HG02623 (cell line): Measurements from ENCODE around the gene ADCY3.

Experiments
- ATAC-seq: cut with Tn5 transposase; IDR thresholded peaks from one replicate; pipeline ENCODE4 v1.9.1; 2021; ENCODE audit warnings: moderate library complexity; ENCODE audit not compliant: unreplicated experiment

ADCY3 gene

GRCh38 chr2:24875901-24876300 is 44.1 kb downstream of the ADCY3 start:
- ATAC-seq: no peak

GRCh38 chr2:24875272-24875671 is 44.8 kb downstream of the ADCY3 start:
- no peak for ATAC-seq

GRCh38 chr2:24874035-24874434 is 46.0 kb downstream of the ADCY3 start:
- no peak for ATAC-seq

GRCh38 chr2:24873619-24874018 is 46.4 kb downstream of the ADCY3 start:
- ATAC-seq: no peak

- no peak for ATAC-seq
These were observed 47.5 kb downstream of the ADCY3 start for GRCh38 chr2:24872344-24873115.

- no peak for ATAC-seq
These were observed 48.1 kb downstream of the ADCY3 start for GRCh38 chr2:24871852-24872333.

GRCh38 chr2:24870891-24871705 is 48.9 kb downstream of the ADCY3 start:
- ATAC-seq: no peak

- ATAC-seq: no peak
These were observed 49.6 kb downstream of the ADCY3 start for GRCh38 chr2:24870440-24870839.

GRCh38 chr2:24866946-24867345 is 53.1 kb downstream of the ADCY3 start:
- no peak for ATAC-seq

GRCh38 chr2:24863641-24864040 is 56.4 kb downstream of the ADCY3 start:
- no peak for ATAC-seq

GRCh38 chr2:24861500-24861899 is 58.5 kb downstream of the ADCY3 start:
- no peak for ATAC-seq

GRCh38 chr2:24860631-24861030 is 59.4 kb downstream of the ADCY3 start:
- no peak for ATAC-seq

GRCh38 chr2:24859968-24860600 is 60.0 kb downstream of the ADCY3 start:
- ATAC-seq: no peak

GRCh38 chr2:24858996-24859395 is 61.0 kb downstream of the ADCY3 start:
- ATAC-seq: no peak

- ATAC-seq: no peak
These were observed 62.3 kb downstream of the ADCY3 start for GRCh38 chr2:24857746-24858145.

- ATAC-seq: no peak
These were observed 63.2 kb downstream of the ADCY3 start for GRCh38 chr2:24856791-24857211.

GRCh38 chr2:24855726-24856125 is 64.3 kb downstream of the ADCY3 start:
- no peak for ATAC-seq

- ATAC-seq: no peak
These were observed 64.9 kb downstream of the ADCY3 start for GRCh38 chr2:24855022-24855622.

- no peak for ATAC-seq
These were observed 66.0 kb downstream of the ADCY3 start for GRCh38 chr2:24853996-24854395.

GRCh38 chr2:24853046-24853445 is 67.0 kb downstream of the ADCY3 start:
- ATAC-seq: no peak

- ATAC-seq: no peak
These were observed 67.5 kb downstream of the ADCY3 start for GRCh38 chr2:24852431-24853020.
